Mucosa of descending colon (tissue), 3 donors: ENCODE measurements around the gene C14orf119. TPM values are rescaled to one million over a fixed set of nuclear protein-coding genes. Genes with fewer than 3 reads are reported as not detected.

Source experiments
- ATAC-seq: fragments of 200-7000 bp; cut with Tn5 transposase; one replicate; pipeline ENCODE4 v1.9.1; 2020; ENCODE audit warnings: mild to moderate bottlenecking, moderate library complexity
- DNase-seq, 3 donors: peaks; one replicate each; pipeline ENCODE4 v3.0.0-alpha.2; 2020
- H3K36me3 ChIP-seq: fragments of 200-600 bp; one replicate; pipeline ENCODE4 v1.8.0; 2021; ENCODE audit warnings: low read depth, mild to moderate bottlenecking
- H3K4me1 ChIP-seq: fragments of 200-600 bp; one replicate; pipeline ENCODE4 v1.8.0; 2021; ENCODE audit warnings: low read depth, mild to moderate bottlenecking
- H3K4me3 ChIP-seq: fragments of 200-600 bp; one replicate; pipeline ENCODE4 v1.8.0; 2021; ENCODE audit warnings: mild to moderate bottlenecking
- H3K9me3 ChIP-seq: fragments of 200-600 bp; one replicate; pipeline ENCODE4 v1.8.0; 2021; ENCODE audit warnings: mild to moderate bottlenecking
- intact Hi-C, 2 donors: fragments of 100-400 bp; cut with DNase I in 1 of 2; cut with micrococcal nuclease in 1 of 2; formaldehyde crosslinking; loops; one replicate each; pipeline versions ENCODE4 v1.11.0 to v1.11.1; 2022; cut with DNase I, micrococcal nuclease
- total RNA-seq, 3 donors: library from RNA; stranded (reverse); fragmentation: NEBNext Ultra II Directional in 2 of 3; extraction: Animal tissue kit (Norgen Biotek cat#: 25700) in 2 of 3; gene quantifications; one replicate each; pipeline versions ENCODE4 v1.2.1 to v1.2.4, GENCODE V29; 2021 to 2023
- TF ChIP-seq, protein P1 (sequence below): fragments of 200-600 bp; IDR thresholded peaks from one replicate; pipeline ENCODE4 v1.8.0; 2022; ENCODE audit warnings: antibody characterized with exemption, mild to moderate bottlenecking
- donor health status: DM: no; HTN: no; CAD: no; lungs with moderate emphysema.
- donor health status: DM: no; HTN: no; CAD: no.
- donor health status: DM: no; HTN: yes; CAD: no.

The C14orf119 gene
- total RNA-seq, 3 donors from 2014 or later = 46.6 to 48.3 (median 48.0) TPM

DNA sequence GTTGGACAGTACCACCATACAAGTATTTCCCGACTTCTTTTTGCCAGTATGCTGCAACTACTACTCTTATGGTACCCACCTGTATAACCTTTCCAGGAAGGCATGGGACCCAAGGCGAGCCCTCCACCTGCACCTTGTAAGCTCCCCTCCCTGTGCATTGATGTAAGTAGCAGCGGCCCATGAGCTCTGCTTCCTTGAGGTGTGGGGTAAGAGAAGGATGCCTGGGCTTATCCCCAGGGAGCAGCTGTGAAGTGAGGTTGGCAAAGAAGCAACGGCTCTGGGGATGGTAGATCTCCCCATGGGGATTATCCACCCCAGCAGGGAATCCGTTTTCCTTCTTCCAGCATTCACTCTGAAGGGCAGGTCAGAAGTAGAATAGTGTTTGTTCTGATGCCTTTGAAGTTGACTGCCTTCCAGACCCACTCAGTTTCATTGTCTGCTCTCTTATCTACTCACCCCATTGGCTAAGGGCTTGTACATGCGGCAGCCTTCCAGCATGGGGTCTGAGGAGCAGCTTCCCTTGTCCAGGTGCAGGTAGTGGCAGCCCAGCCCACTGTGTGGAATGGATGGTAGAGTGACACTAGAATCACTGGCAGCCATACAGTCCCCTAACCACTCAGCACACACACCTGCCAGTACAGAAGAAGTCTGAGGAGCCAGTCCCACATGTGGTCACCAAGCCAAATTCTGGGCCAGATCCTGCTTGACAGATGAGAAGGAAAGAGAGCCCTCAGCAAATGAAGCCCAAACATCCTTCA is 6.1 kb downstream of the C14orf119 start:
- ATAC-seq (no peak), DNase-seq (no peak)
- no peaks in the 10 kb centered on the region for H3K9me3 ChIP-seq
- intact Hi-C loops = no loop called here
- no peaks in the 10 kb centered on the region for H3K36me3 ChIP-seq
- TF ChIP-seq, protein P1, sequence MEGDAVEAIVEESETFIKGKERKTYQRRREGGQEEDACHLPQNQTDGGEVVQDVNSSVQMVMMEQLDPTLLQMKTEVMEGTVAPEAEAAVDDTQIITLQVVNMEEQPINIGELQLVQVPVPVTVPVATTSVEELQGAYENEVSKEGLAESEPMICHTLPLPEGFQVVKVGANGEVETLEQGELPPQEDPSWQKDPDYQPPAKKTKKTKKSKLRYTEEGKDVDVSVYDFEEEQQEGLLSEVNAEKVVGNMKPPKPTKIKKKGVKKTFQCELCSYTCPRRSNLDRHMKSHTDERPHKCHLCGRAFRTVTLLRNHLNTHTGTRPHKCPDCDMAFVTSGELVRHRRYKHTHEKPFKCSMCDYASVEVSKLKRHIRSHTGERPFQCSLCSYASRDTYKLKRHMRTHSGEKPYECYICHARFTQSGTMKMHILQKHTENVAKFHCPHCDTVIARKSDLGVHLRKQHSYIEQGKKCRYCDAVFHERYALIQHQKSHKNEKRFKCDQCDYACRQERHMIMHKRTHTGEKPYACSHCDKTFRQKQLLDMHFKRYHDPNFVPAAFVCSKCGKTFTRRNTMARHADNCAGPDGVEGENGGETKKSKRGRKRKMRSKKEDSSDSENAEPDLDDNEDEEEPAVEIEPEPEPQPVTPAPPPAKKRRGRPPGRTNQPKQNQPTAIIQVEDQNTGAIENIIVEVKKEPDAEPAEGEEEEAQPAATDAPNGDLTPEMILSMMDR = no peak
- peaks cover 13% of the 10 kb centered on the region for H3K4me1 ChIP-seq
- no peak overlapping the region for H3K4me3 ChIP-seq

DNA sequence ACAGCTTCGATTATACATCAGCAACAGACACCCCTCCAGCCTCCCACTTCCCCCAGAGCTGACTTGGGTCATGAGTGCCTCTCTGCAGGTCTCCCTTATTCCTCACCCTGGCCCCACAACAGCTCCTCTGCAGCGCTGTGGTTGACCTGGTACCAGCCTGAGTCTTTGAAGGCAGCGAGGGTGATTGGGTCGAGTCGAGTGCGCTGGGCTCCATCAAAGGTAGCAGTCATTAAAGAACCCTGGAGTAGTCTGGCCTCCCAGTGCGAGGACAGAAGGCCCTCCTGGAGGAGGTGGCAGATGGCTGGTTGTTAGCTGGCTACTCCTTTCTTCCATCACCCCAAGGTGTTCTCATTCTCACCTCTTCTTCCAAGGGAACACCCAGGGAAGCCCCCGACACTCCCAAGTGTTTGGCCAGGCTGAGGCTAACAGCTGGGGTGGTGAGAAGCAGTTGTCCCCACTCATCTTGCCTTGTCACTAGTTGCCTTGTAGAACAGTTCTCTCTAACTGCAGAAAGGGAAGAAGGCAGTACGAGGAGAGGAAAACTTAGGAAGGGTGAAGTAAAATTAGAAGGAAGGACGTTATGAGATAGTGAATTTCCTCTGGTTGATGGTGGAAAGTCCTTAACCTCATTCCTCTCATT is 6.8 kb downstream of the C14orf119 start:
- TF ChIP-seq, protein P1 = no peak
- Histone ChIP-seq H3K4me3 (no peak overlapping the region), H3K4me1 (peaks cover 6% of the 10 kb centered on the region), H3K36me3 (no peaks in the 10 kb centered on the region), H3K9me3 (no peaks in the 10 kb centered on the region)
- no peak for ATAC-seq
- intact Hi-C loops = no loop called here
- DNase-seq = no peak

DNA sequence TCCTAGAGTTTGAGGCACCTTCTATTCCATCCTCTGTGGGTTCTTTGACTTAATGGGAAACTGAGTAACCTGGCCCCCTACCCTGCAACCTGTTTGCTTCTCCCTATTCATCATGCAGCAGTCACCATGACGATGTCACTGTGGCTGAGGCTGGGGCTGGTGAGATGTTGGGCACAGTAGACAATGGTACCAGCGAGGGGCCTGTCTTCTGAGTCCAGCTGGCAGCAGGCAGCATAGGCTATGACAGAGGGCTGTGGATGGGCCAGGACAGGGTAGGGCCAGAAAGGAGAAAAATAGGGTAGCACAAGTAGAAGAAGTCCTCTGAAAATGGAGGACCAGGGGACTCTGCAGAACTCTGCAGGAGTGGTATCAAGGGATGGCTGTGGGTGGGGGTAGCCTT is 7.5 kb downstream of the C14orf119 start:
- TF ChIP-seq, protein P1 = no peak
- H3K36me3 ChIP-seq = no peaks in the 10 kb centered on the region
- DNase-seq = no peak
- intact Hi-C loops = no loop called here
- H3K4me3 ChIP-seq = no peak overlapping the region
- H3K4me1 ChIP-seq = no peaks in the 10 kb centered on the region
- H3K9me3 ChIP-seq = no peaks in the 10 kb centered on the region
- ATAC-seq = no peak

DNA sequence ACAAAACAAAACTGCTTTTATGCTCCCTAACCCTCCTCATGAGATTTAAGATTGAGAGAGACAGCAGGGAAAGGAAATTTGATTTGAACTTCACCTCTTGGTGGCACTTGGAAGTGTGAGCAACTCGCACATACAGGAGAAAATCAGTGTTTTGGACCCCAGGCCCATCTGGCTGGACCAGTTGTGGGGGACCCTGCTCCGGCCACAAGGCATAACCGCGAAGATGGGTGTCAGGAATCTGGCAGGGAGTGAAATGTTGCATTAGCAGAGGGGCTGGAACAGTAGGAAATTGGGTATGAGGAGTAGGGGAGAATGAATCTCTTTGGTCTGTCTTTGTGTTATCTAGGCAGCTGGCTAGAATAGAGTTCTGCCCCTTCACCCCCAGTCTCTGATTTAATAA is 8.3 kb downstream of the C14orf119 start:
- ATAC-seq = no peak
- TF ChIP-seq, protein P1 = no peak
- Histone ChIP-seq H3K4me3 (no peak overlapping the region), H3K4me1 (no peaks in the 10 kb centered on the region), H3K9me3 (no peaks in the 10 kb centered on the region), H3K36me3 (no peaks in the 10 kb centered on the region)
- DNase-seq = no peak
- intact Hi-C loops = no loop called here

DNA sequence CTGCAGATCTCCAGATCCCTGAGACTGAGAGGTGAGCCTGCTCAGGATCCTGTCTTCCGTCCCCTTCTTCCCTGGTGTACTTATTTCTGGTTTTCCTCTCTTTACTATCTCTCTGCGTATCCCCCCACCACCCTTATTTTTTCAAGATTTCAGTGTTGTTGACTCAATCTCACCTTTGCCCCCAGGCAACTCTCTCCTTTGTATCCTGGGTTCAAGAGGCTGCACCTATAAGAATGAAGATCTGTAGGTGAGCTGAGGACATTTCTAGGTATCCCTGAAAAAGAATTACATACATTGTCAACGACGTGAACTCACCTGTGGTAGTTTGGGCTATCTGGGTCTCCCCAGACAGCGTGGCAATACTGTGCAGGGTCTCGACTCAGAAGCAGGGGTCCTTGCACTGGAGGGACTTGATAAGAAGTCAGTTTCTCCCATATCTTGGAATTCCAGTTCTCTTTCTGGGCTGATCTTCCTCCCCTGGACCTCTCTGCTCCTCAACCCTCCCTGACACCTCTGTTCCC is 8.8 kb downstream of the C14orf119 start:
- DNase-seq = no peak

More for the DNA sequence above, 8.8 kb downstream of the C14orf119 start:
- H3K36me3 ChIP-seq = no peaks in the 10 kb centered on the region
- H3K4me1 ChIP-seq = no peaks in the 10 kb centered on the region
- TF ChIP-seq, protein P1 = no peak
- intact Hi-C loops = no loop called here
- H3K9me3 ChIP-seq = no peaks in the 10 kb centered on the region
- no peak for ATAC-seq
- H3K4me3 ChIP-seq = no peak overlapping the region
